Adrenal gland (tissue), 5 donors: ENCODE results near the gene CBFA2T3.

ENCODE experiments used
- POLR2A ChIP-seq, 2 donors: fragments of 450-650 bp; IDR thresholded peaks; one replicate each; pipeline ENCODE4 v1.6.1; 2017; ENCODE audit warnings: antibody characterized with exemption in 2 of 2, mild to moderate bottlenecking in 2 of 2, moderate library complexity in 1 of 2
- TF ChIP-seq, protein P1 (sequence below), 6 experiments: fragments of 450-650 bp in 4 of 6; fragments of 200-600 bp in 2 of 6; sonication (generic) in 1 of 6; IDR thresholded peaks; 1 replicate in 5 of 6; 2 replicates in 1 of 6; pipeline versions ENCODE4 v1.5.1 to v1.8.0; 2016 to 2021; ENCODE audit warnings: antibody characterized with exemption in 6 of 6, mild to moderate bottlenecking in 2 of 6, moderate library complexity in 1 of 6
- donor health status: DM: no; HTN: no; CAD: no.

DNA sequence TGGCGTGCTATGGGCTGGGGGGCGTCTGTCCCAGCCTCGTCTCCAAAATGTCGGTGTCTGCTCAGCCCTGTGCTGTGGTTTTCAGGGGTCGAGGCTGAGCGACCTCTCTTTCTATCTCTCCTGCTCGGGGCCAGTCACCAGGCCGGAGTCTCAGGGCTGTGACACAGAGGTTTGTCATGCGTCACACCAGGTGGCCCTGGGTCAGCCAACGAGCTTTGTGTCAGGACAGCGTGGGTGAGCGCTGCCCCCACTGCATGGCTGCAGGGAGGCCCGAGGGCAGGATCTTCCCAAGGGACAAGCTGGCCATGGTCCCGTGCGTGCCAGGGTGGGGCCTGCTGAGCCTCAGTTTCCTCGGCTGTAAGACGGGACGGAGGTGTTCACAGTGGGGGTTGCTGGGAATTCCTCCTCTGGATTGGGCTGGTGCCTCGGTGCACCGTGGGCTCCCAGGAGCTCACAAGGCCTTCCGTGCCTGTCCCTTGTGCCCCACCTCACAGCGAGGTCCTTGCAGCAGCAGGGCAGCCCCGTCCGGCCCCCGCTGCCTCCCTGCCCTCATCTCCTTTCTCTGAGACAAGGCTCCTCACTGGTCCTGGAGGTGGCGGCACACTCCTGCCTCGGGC, 50.5 kb downstream of the CBFA2T3 start:
- TF ChIP-seq, protein P1, sequence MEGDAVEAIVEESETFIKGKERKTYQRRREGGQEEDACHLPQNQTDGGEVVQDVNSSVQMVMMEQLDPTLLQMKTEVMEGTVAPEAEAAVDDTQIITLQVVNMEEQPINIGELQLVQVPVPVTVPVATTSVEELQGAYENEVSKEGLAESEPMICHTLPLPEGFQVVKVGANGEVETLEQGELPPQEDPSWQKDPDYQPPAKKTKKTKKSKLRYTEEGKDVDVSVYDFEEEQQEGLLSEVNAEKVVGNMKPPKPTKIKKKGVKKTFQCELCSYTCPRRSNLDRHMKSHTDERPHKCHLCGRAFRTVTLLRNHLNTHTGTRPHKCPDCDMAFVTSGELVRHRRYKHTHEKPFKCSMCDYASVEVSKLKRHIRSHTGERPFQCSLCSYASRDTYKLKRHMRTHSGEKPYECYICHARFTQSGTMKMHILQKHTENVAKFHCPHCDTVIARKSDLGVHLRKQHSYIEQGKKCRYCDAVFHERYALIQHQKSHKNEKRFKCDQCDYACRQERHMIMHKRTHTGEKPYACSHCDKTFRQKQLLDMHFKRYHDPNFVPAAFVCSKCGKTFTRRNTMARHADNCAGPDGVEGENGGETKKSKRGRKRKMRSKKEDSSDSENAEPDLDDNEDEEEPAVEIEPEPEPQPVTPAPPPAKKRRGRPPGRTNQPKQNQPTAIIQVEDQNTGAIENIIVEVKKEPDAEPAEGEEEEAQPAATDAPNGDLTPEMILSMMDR (IDR thresholded peaks at IDR 0.05): no peak
- TF ChIP-seq POLR2A (IDR thresholded peaks at IDR 0.05): peak; percentile 26 to 79
